HEK293T (cell line): ENCODE data around the gene SLC41A3.

Source experiments
- CTCF ChIA-PET: fragments of 350-600 bp; formaldehyde crosslinking; extraction: SDS; loops from one replicate; lab custom pipeline; 2021; ENCODE audit warnings: antibody characterized with exemption, inconsistent platforms; lab: Yijun Ruan, JAX
- POLR2A ChIA-PET: fragments of 350-600 bp; formaldehyde crosslinking; extraction: SDS; loops from one replicate; lab custom pipeline; 2020; ENCODE audit warnings: antibody characterized with exemption, inconsistent platforms; lab: Yijun Ruan, JAX
- DNase-seq: peaks from one replicate; pipeline ENCODE4 v3.0.0; 2012; ENCODE audit warnings: mixed read lengths; ENCODE audit errors: extremely low spot score
- ARNT ChIP-seq: fragments of 450-650 bp; IDR thresholded peaks from 2 replicates; pipeline ENCODE4 v1.6.1; 2017; ENCODE audit warnings: mild to moderate bottlenecking
- BHLHE40 ChIP-seq: fragments of 450-650 bp; IDR thresholded peaks from 2 replicates; pipeline ENCODE4 v1.6.1; 2016; ENCODE audit warnings: mild to moderate bottlenecking, moderate library complexity, borderline replicate concordance
- CTBP1 ChIP-seq: fragments of 450-650 bp; IDR thresholded peaks from 2 replicates; pipeline ENCODE4 v1.6.1; 2016; ENCODE audit warnings: borderline replicate concordance
- ELF4 ChIP-seq: fragments of 450-650 bp; IDR thresholded peaks from 2 replicates; pipeline ENCODE4 v1.6.1; 2017; ENCODE audit warnings: antibody characterized with exemption
- FOXA1 ChIP-seq: fragments of 450-650 bp; IDR thresholded peaks from 2 replicates; pipeline ENCODE4 v1.6.1; 2016; ENCODE audit warnings: mild to moderate bottlenecking
- FOXK2 ChIP-seq: fragments of 450-650 bp; IDR thresholded peaks from 2 replicates; pipeline ENCODE4 v1.6.1; 2016; ENCODE audit warnings: mild to moderate bottlenecking
- FOXM1 ChIP-seq: fragments of 450-650 bp; IDR thresholded peaks from 2 replicates; pipeline ENCODE4 v1.6.1; 2017; ENCODE audit warnings: mild to moderate bottlenecking, borderline replicate concordance
- HDGF ChIP-seq: fragments of 450-650 bp; IDR thresholded peaks from 2 replicates; pipeline ENCODE4 v1.6.1; 2017; ENCODE audit warnings: antibody characterized with exemption, borderline replicate concordance
- L3MBTL2 ChIP-seq: fragments of 450-650 bp; conservative IDR thresholded peaks from 2 replicates; pipeline ENCODE4 v1.6.1; 2016; ENCODE audit warnings: mild to moderate bottlenecking
- LEF1 ChIP-seq: fragments of 450-650 bp; IDR thresholded peaks from 2 replicates; pipeline ENCODE4 v1.6.1; 2017; ENCODE audit warnings: mild to moderate bottlenecking, borderline replicate concordance
- NFRKB ChIP-seq: fragments of 450-650 bp; IDR thresholded peaks from 2 replicates; pipeline ENCODE4 v1.6.1; 2016; ENCODE audit warnings: mild to moderate bottlenecking, moderate library complexity
- PKNOX1 ChIP-seq: fragments of 450-650 bp; IDR thresholded peaks from 2 replicates; pipeline ENCODE4 v1.6.1; 2016
- SP1 ChIP-seq: fragments of 450-650 bp; IDR thresholded peaks from 2 replicates; pipeline ENCODE4 v1.6.1; 2017
- SUZ12 ChIP-seq: fragments of 450-650 bp; IDR thresholded peaks from 2 replicates; pipeline ENCODE4 v1.6.1; 2016; ENCODE audit warnings: mild to moderate bottlenecking
- TARDBP ChIP-seq: fragments of 450-650 bp; IDR thresholded peaks from 2 replicates; pipeline ENCODE4 v1.6.1; 2016
- ZNF384 ChIP-seq: fragments of 450-650 bp; IDR thresholded peaks from 2 replicates; pipeline ENCODE4 v1.6.1; 2016

The SLC41A3 gene

GRCh38 chr3:126130081-126130855 lies 46.3 kb upstream of the SLC41A3 start:
- TF ChIP-seq FOXM1 (no peak), CTBP1 (no peak), BHLHE40 (no peak), NFRKB (no peak)
- no peak for DNase-seq
- CTCF ChIA-PET: no interaction called here
- POLR2A ChIA-PET: no interaction called here

GRCh38 chr3:126129398-126129891 lies 45.5 kb upstream of the SLC41A3 start:
- TF ChIP-seq FOXA1 (no peak), BHLHE40 (no peak), ARNT (no peak), NFRKB (no peak), TARDBP (no peak), SUZ12 (no peak), FOXM1 (no peak), PKNOX1 (no peak), HDGF (no peak), ELF4 (no peak), LEF1 (no peak), FOXK2 (no peak), SP1 (no peak)
- ChIA-PET POLR2A (no interaction called here), CTCF (no interaction called here)
- no peak for DNase-seq

GRCh38 chr3:126128504-126129397 lies 44.8 kb upstream of the SLC41A3 start:
- CTCF ChIA-PET: no interaction called here
- TF ChIP-seq NFRKB (no peak), ARNT (no peak), FOXK2 (no peak), ZNF384 (no peak), LEF1 (no peak), PKNOX1 (no peak), BHLHE40 (no peak), TARDBP (no peak), SP1 (no peak), SUZ12 (no peak), CTBP1 (no peak), ELF4 (no peak), HDGF (no peak), FOXM1 (no peak)

GRCh38 chr3:126127904-126128303 lies 44.0 kb upstream of the SLC41A3 start:
- POLR2A ChIA-PET: no interaction called here
- no peak for TF ChIP-seq PKNOX1
- no peak for TF ChIP-seq TARDBP
- TF ChIP-seq L3MBTL2: no peak
- TF ChIP-seq FOXM1: no peak
- no peak for TF ChIP-seq HDGF
- no peak for TF ChIP-seq SUZ12
- no peak for TF ChIP-seq CTBP1
- TF ChIP-seq NFRKB: no peak
- TF ChIP-seq SP1: no peak
- TF ChIP-seq ARNT: no peak
- TF ChIP-seq ELF4: no peak
- no peak for TF ChIP-seq ZNF384
- no peak for TF ChIP-seq LEF1
- TF ChIP-seq BHLHE40: no peak
- no peak for TF ChIP-seq FOXA1
- TF ChIP-seq FOXK2: no peak
- DNase-seq: no peak
- CTCF ChIA-PET: no interaction called here

More at GRCh38 chr3:126128504-126129397, 44.8 kb upstream of the SLC41A3 start:
- POLR2A ChIA-PET: no interaction called here
- DNase-seq: no peak

GRCh38 chr3:126127452-126127851 lies 43.5 kb upstream of the SLC41A3 start:
- ChIA-PET CTCF (interaction anchor here (0.6 kb wide), 1 partner anchor 239 kb away, joined by 3 read pairs; no protein-coding TSS in a partner anchor), POLR2A (no interaction called here)
- no peak for DNase-seq
- no peak for TF ChIP-seq FOXA1

- ChIA-PET CTCF (interaction anchor here (0.6 kb wide), 1 partner anchor 240 kb away, joined by 3 read pairs; no protein-coding TSS in a partner anchor), POLR2A (no interaction called here)
- no peak for TF ChIP-seq PKNOX1
- TF ChIP-seq FOXM1: no peak
- no peak for TF ChIP-seq FOXA1
- no peak for TF ChIP-seq NFRKB
- TF ChIP-seq ELF4: no peak
- no peak for TF ChIP-seq BHLHE40
- no peak for TF ChIP-seq SUZ12
- TF ChIP-seq SP1: no peak
- no peak for TF ChIP-seq L3MBTL2
- TF ChIP-seq ZNF384: no peak
- TF ChIP-seq TARDBP: no peak
- TF ChIP-seq CTBP1: no peak
- no peak for TF ChIP-seq ARNT
- TF ChIP-seq HDGF: no peak
- TF ChIP-seq LEF1: no peak
- TF ChIP-seq FOXK2: no peak
- DNase-seq: no peak
Observed at GRCh38 chr3:126126811-126127431, 43.0 kb upstream of the SLC41A3 start.
